ENCODE measurements around the gene PHACTR1.

- TF ChIP-seq CTCF (IDR thresholded peaks at IDR 0.05) = no peak
- no peak for TF ChIP-seq POLR2A (IDR thresholded peaks at IDR 0.05)
- no peak for TF ChIP-seq POLR2AphosphoS5 (IDR thresholded peaks at IDR 0.05)
These were observed 207.2 kb downstream of the PHACTR1 start for GRCh38 chr6:12923644-12924235.

All from prostate gland (tissue), 2 donors.